RWPE1 (cell line): ENCODE data around the gene SUGCT.
"Not testable (repeated sequence)": the region's sequence is repeated elsewhere in the genome, so short reads cannot be mapped to it uniquely, and the experiment has no call there.

Source experiments
- CTCF ChIA-PET: fragments of 350-600 bp; sonication (Branson Sonifier 250); formaldehyde crosslinking; extraction: SDS; loops from one replicate; lab custom pipeline; 2021; lab: Yijun Ruan, JAX
- POLR2A ChIA-PET: fragments of 400-600 bp; formaldehyde crosslinking; extraction: SDS; loops from one replicate; lab custom pipeline; 2020; ENCODE audit warnings: antibody characterized with exemption; ENCODE audit not compliant: low non-redundant PET; lab: Yijun Ruan, JAX
- DNase-seq: peaks from one replicate; pipeline ENCODE4 v3.0.0; 2012; ENCODE audit warnings: low spot score
- H3K27ac ChIP-seq: fragments of 450-650 bp; 2 replicates; pipeline ENCODE4 v1.5.1; 2017
- CTCF ChIP-seq: fragments of 450-650 bp; conservative IDR thresholded peaks from 2 replicates; pipeline ENCODE4 v1.5.1; 2017; ENCODE audit warnings: low read depth, mild to moderate bottlenecking

SUGCT gene

GRCh38 chr7:40213856-40214255, 79.1 kb downstream of the SUGCT start:
- POLR2A ChIA-PET = no interaction called here
- TF ChIP-seq CTCF = no peak
- DNase-seq = no peak
- H3K27ac ChIP-seq = no peak overlapping the region
- CTCF ChIA-PET = interaction anchor here (0.6 kb wide), 1 partner anchor 95 kb away, joined by 4 read pairs; no protein-coding TSS in a partner anchor

GRCh38 chr7:40218612-40219011, 83.8 kb downstream of the SUGCT start:
- H3K27ac ChIP-seq, DNase-seq, POLR2A ChIA-PET: not testable (repeated sequence)
- CTCF ChIA-PET = interaction anchor here (0.7 to 1.1 kb wide), 2 partner anchors 14 to 1722 kb away, joined by 3 to 4 read pairs; no protein-coding TSS in a partner anchor

- no peak for DNase-seq
- POLR2A ChIA-PET = no interaction called here
- no peak for TF ChIP-seq CTCF
- CTCF ChIA-PET = no interaction called here
- H3K27ac ChIP-seq = no peak overlapping the region
Observed at GRCh38 chr7:40219917-40220316, 85.1 kb downstream of the SUGCT start.

GRCh38 chr7:40220421-40220911, 85.7 kb downstream of the SUGCT start:
- POLR2A ChIA-PET = no interaction called here
- no peak for DNase-seq
- TF ChIP-seq CTCF = no peak
- CTCF ChIA-PET = interaction anchor here (1.2 kb wide), 2 partner anchors 10 to 12 kb away, joined by 3 to 5 read pairs; no protein-coding TSS in a partner anchor
- H3K27ac ChIP-seq = no peak overlapping the region

- H3K27ac ChIP-seq = peak overlapping the region; percentile 36; the same call in 1 of the 2 replicates
- peak; percentile 41 for DNase-seq
- ChIA-PET CTCF (interaction anchor here (0.6 to 1.2 kb wide), 3 partner anchors 8 to 69 kb away, joined by 3 to 5 read pairs (median 3); no protein-coding TSS in a partner anchor), POLR2A (interaction anchor here (0.7 kb wide), 1 partner anchor 18 kb away, joined by 3 read pairs; no protein-coding TSS in a partner anchor)
- no peak for TF ChIP-seq CTCF
Observed at GRCh38 chr7:40221836-40222235, 87.0 kb downstream of the SUGCT start.

- TF ChIP-seq CTCF = no peak
- POLR2A ChIA-PET = no interaction called here
- H3K27ac ChIP-seq = no peak overlapping the region
- no peak for DNase-seq
- CTCF ChIA-PET = no interaction called here
Observed at GRCh38 chr7:40223451-40224127, 88.8 kb downstream of the SUGCT start.

GRCh38 chr7:40230101-40230500, 95.3 kb downstream of the SUGCT start:
- CTCF ChIA-PET = interaction anchor here (0.8 kb wide), 1 partner anchor 9 kb away, joined by 5 read pairs; no protein-coding TSS in a partner anchor
- TF ChIP-seq CTCF = no peak
- no peak for DNase-seq
- POLR2A ChIA-PET = no interaction called here
- H3K27ac ChIP-seq = no peak overlapping the region
